ENCODE results near the gene POLR2M. TPM values are rescaled to one million over a fixed set of nuclear protein-coding genes. Genes with fewer than 3 reads are reported as not detected.
A peak's percentile ranks its signal among the peaks of the same experiment; 100 is the strongest.

Gene POLR2M
- total and polyA plus RNA-seq, 2 donors (not counting 3 experiments of a cell fraction or from before 2014, with no cell fraction given) = 38.4 to 42.5 TPM

DNA sequence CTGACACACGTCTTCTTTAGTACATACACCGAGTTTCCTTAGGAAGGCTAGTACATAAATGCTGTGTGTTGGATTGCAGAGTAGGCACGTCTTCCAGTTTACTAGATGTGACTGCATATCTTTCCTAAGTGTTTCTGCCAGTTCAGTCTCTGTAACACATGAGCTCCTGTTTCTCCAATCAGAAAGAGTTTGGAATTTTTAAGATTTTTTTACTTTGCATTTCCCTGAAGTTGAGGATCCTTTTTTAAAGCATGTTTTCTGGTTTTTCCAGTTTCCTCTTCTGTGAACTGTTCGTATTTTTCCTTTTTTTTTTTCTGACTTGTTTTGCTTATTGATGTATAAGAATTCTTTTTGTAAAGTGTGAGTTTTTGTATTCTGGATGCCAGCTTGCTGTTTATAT lies 7.5 kb upstream of the POLR2M start:
- intact Hi-C loops (cut with micrococcal nuclease) (no loop called here), dilution Hi-C loops (cut with MboI; ENCODE audit: extremely low pct_ligation_motif_present, low sequenced_read_pairs) (no loop called here)
- no peak for FAIRE-seq
- Histone ChIP-seq H3K27me3 (ENCODE audit: control insufficient read depth in 2 of 2, insufficient read depth in 2 of 2, low read length in 2 of 2) (no peaks in the 10 kb centered on the region), H3K9me1 (replicated peaks; ENCODE audit: control insufficient read depth, extremely low read depth, insufficient read depth, low read length) (no peaks in the 10 kb centered on the region), H3K4me3 (replicated peaks in 1 of 3; ENCODE audit: insufficient read depth in 1 of 3, low read depth in 1 of 3, low read length in 3 of 3) (no peak overlapping the region), H3K4me1 (ENCODE audit: control insufficient read depth, extremely low read depth, insufficient read depth, low read length) (peaks cover 8% of the 10 kb centered on the region), H3K36me3 (ENCODE audit: control insufficient read depth in 2 of 2, extremely low read depth in 1 of 2, insufficient read depth in 2 of 2, low read length in 2 of 2) (no peaks in the 10 kb centered on the region), H3K27ac (ENCODE audit: insufficient read depth, low read depth, low read length) (no peak overlapping the region), H3K4me2 (ENCODE audit: insufficient read depth, low read length) (no peak overlapping the region), H3K9ac (replicated peaks; ENCODE audit: extremely low read depth, insufficient read depth, low read length) (no peak overlapping the region), H3K79me2 (ENCODE audit: control insufficient read depth, insufficient read depth, low read length) (no peaks in the 10 kb centered on the region), H4K20me1 (replicated peaks; ENCODE audit: control insufficient read depth, extremely low read depth, insufficient read depth, low read length) (no peaks in the 10 kb centered on the region), H3K9me3 (replicated peaks; ENCODE audit: control insufficient read depth, insufficient read depth, low read length) (no peaks in the 10 kb centered on the region), H2AFZ (ENCODE audit: low read depth, low read length) (no peak overlapping the region)
- ChIA-PET POLR2A (no interaction called here), CTCF (no interaction called here)
- no peak for TF ChIP-seq FOS (IDR thresholded peaks at IDR 0.05; ENCODE audit: borderline replicate concordance, insufficient read depth, low read length)
- no peak for TF ChIP-seq POLR2AphosphoS5 (IDR thresholded peaks at IDR 0.05; ENCODE audit: insufficient read depth, low read depth, low read length)
- no peak for TF ChIP-seq POLR2A (IDR thresholded peaks at IDR 0.05; ENCODE audit: low read depth, low read length)
- TF ChIP-seq, protein P1, sequence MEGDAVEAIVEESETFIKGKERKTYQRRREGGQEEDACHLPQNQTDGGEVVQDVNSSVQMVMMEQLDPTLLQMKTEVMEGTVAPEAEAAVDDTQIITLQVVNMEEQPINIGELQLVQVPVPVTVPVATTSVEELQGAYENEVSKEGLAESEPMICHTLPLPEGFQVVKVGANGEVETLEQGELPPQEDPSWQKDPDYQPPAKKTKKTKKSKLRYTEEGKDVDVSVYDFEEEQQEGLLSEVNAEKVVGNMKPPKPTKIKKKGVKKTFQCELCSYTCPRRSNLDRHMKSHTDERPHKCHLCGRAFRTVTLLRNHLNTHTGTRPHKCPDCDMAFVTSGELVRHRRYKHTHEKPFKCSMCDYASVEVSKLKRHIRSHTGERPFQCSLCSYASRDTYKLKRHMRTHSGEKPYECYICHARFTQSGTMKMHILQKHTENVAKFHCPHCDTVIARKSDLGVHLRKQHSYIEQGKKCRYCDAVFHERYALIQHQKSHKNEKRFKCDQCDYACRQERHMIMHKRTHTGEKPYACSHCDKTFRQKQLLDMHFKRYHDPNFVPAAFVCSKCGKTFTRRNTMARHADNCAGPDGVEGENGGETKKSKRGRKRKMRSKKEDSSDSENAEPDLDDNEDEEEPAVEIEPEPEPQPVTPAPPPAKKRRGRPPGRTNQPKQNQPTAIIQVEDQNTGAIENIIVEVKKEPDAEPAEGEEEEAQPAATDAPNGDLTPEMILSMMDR (IDR thresholded peaks at IDR 0.05; ENCODE audit: extremely low read depth in 1 of 2, insufficient read depth in 1 of 2, low read depth in 1 of 2, low read length in 2 of 2) = no peak
- TF ChIP-seq, protein P2, sequence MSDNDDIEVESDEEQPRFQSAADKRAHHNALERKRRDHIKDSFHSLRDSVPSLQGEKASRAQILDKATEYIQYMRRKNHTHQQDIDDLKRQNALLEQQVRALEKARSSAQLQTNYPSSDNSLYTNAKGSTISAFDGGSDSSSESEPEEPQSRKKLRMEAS (IDR thresholded peaks at IDR 0.05; ENCODE audit: insufficient read depth, insufficient read length) = no peak
- no peak for TF ChIP-seq MYC (IDR thresholded peaks at IDR 0.05; ENCODE audit: low read depth, low read length)
- DNase-seq (ENCODE audit: low read depth, low spot score) = no peak
- no TSS peak for BruUV-seq (replicated peaks)

DNA sequence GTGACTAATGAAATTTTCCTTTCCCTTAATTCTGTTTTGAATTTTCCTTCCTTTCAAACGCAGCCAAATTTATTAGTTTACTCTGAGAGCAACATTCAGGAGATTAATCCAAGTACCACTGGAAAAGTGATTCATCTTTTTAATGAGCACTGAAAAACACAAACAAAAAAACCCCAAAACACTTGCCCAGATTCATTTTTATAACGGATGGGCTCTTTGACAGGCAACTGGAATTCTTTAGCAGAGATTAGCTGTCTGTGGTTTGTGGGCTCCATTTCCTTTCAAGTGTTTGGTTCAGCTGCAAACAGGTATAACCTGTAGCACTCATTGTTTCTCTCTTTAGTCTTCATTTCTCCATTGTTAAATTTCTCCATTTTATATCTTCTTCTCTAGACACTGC lies 3.1 kb upstream of the POLR2M start:
- H3K9me1 ChIP-seq (replicated peaks; ENCODE audit: control insufficient read depth, extremely low read depth, insufficient read depth, low read length) = no peaks in the 10 kb centered on the region
- H3K27me3 ChIP-seq (ENCODE audit: control insufficient read depth in 2 of 2, insufficient read depth in 2 of 2, low read length in 2 of 2) = no peaks in the 10 kb centered on the region
- ChIA-PET POLR2A (no interaction called here), CTCF (no interaction called here)
- H4K20me1 ChIP-seq (replicated peaks; ENCODE audit: control insufficient read depth, extremely low read depth, insufficient read depth, low read length) = no peaks in the 10 kb centered on the region
- DNase-seq (ENCODE audit: low read depth, low spot score) (peak; percentile 24), FAIRE-seq (no peak)
- H3K4me3 ChIP-seq (replicated peaks in 1 of 3; ENCODE audit: insufficient read depth in 1 of 3, low read depth in 1 of 3, low read length in 3 of 3) = no peak overlapping the region
- BruUV-seq (replicated peaks) = no TSS peak
- peaks cover 16% of the 10 kb centered on the region for H3K79me2 ChIP-seq (ENCODE audit: control insufficient read depth, insufficient read depth, low read length)
- dilution Hi-C loops (cut with MboI; ENCODE audit: extremely low pct_ligation_motif_present, low sequenced_read_pairs) = no loop called here
- no peak overlapping the region for H3K4me2 ChIP-seq (ENCODE audit: insufficient read depth, low read length)
- H3K4me1 ChIP-seq (ENCODE audit: control insufficient read depth, extremely low read depth, insufficient read depth, low read length) = peaks cover 13% of the 10 kb centered on the region
- H2AFZ ChIP-seq (ENCODE audit: low read depth, low read length) = no peak overlapping the region
- TF ChIP-seq MYC (IDR thresholded peaks at IDR 0.05; ENCODE audit: low read depth, low read length) (no peak), POLR2A (IDR thresholded peaks at IDR 0.05; ENCODE audit: low read depth, low read length) (no peak), JUN (IDR thresholded peaks at IDR 0.05; ENCODE audit: borderline replicate concordance, insufficient read depth, insufficient read length, low read depth) (no peak), POLR2AphosphoS5 (IDR thresholded peaks at IDR 0.05; ENCODE audit: insufficient read depth, low read depth, low read length) (no peak), FOS (IDR thresholded peaks at IDR 0.05; ENCODE audit: borderline replicate concordance, insufficient read depth, low read length) (no peak), EZH2 (IDR thresholded peaks at IDR 0.05; ENCODE audit: borderline replicate concordance, low read depth, low read length, severe bottlenecking) (no peak), GATA2 (IDR thresholded peaks at IDR 0.05; ENCODE audit: insufficient read depth, insufficient read length, low read depth, low read length) (no peak)
- TF ChIP-seq, protein P2 (IDR thresholded peaks at IDR 0.05; ENCODE audit: insufficient read depth, insufficient read length) = no peak
- TF ChIP-seq, protein P1 (IDR thresholded peaks at IDR 0.05; ENCODE audit: extremely low read depth in 1 of 2, insufficient read depth in 1 of 2, low read depth in 1 of 2, low read length in 2 of 2) = no peak
- no peak overlapping the region for H3K9ac ChIP-seq (replicated peaks; ENCODE audit: extremely low read depth, insufficient read depth, low read length)
- no peak overlapping the region for H3K27ac ChIP-seq (ENCODE audit: insufficient read depth, low read depth, low read length)
- intact Hi-C loops (cut with micrococcal nuclease) = no loop called here
- H3K36me3 ChIP-seq (ENCODE audit: control insufficient read depth in 2 of 2, extremely low read depth in 1 of 2, insufficient read depth in 2 of 2, low read length in 2 of 2) = no peaks in the 10 kb centered on the region
- H3K9me3 ChIP-seq (replicated peaks; ENCODE audit: control insufficient read depth, insufficient read depth, low read length) = no peaks in the 10 kb centered on the region
